ENCODE results near the gene ZNRD2.
A peak's percentile ranks its signal among the peaks of the same experiment; 100 is the strongest.

ZNRD2 gene

GRCh38 chr11:65538915-65539743 is 31.1 kb upstream of the ZNRD2 start:
- DNase-seq: no peak

GRCh38 chr11:65539744-65540289 is 30.5 kb upstream of the ZNRD2 start:
- DNase-seq: no peak

- DNase-seq: peak; percentile 93
Measured at GRCh38 chr11:65540290-65541092, 29.8 kb upstream of the ZNRD2 start.

- DNase-seq: no peak
Measured at GRCh38 chr11:65541093-65541982, 28.9 kb upstream of the ZNRD2 start.

- DNase-seq: no peak
Measured at GRCh38 chr11:65542738-65543390, 27.4 kb upstream of the ZNRD2 start.

- DNase-seq: no peak
Measured at GRCh38 chr11:65545853-65546216, 24.4 kb upstream of the ZNRD2 start.

- DNase-seq: peak; percentile 98
Measured at GRCh38 chr11:65546217-65546958, 23.9 kb upstream of the ZNRD2 start.

GRCh38 chr11:65547446-65548125 is 22.7 kb upstream of the ZNRD2 start:
- DNase-seq: peak; percentile 54

GRCh38 chr11:65548395-65548794 is 21.9 kb upstream of the ZNRD2 start:
- no peak for DNase-seq

- DNase-seq: no peak
Measured at GRCh38 chr11:65549096-65549495, 21.2 kb upstream of the ZNRD2 start.

GRCh38 chr11:65551572-65552387 is 18.5 kb upstream of the ZNRD2 start:
- peak; percentile 76 for DNase-seq

GRCh38 chr11:65552388-65552951 is 17.8 kb upstream of the ZNRD2 start:
- no peak for DNase-seq

- peak; percentile 91 for DNase-seq
Measured at GRCh38 chr11:65553301-65554001, 16.8 kb upstream of the ZNRD2 start.

GRCh38 chr11:65554057-65554818 is 16.0 kb upstream of the ZNRD2 start:
- peak; percentile 30 for DNase-seq

- DNase-seq: no peak
Measured at GRCh38 chr11:65554842-65555430, 15.3 kb upstream of the ZNRD2 start.

- peak; percentile 21 for DNase-seq
Measured at GRCh38 chr11:65555693-65556231, 14.5 kb upstream of the ZNRD2 start.

Data from CD4-positive, alpha-beta T cell treated with Interleukin-6 for 4 hours (primary cell).